ENCODE data around the gene PPP5C. TPM values are rescaled to one million over a fixed set of nuclear protein-coding genes. Genes with fewer than 3 reads are reported as not detected.

Gene PPP5C
- polyA plus RNA-seq, 4 donors, result 24.0 to 52.2 (median 39.4) TPM

DNA sequence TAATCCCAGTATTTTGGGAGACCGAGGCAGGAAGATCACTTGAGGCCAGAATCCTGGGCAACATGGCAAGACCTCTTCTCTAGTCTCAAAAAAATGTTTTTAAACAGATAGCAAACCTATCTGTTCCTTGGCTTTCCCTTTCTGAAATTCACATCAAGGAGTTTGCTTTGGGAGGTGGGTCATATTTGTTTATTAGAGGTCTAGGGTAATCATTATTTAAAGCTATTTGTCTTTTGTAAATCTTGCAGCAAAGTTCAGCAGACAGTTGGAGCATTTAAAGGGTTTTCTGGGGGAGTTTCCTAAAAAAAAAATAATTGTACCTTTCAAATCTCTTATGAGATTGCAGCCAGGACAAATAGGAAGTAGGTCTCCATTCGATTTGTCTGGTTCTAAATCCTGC, 17.5 kb downstream of the PPP5C start:
- Histone ChIP-seq H3K4me1 (ENCODE audit: control insufficient read depth in 3 of 3, insufficient read depth in 2 of 3, low read depth in 1 of 3, low read length in 2 of 3) (no peaks in the 10 kb centered on the region), H3K27ac (ENCODE audit: low read depth in 1 of 3, low read length in 2 of 3) (no peak overlapping the region), H3K27me3 (ENCODE audit: control insufficient read depth in 3 of 3, insufficient read depth in 3 of 3, low read length in 3 of 3) (no peaks in the 10 kb centered on the region), H3K36me3 (ENCODE audit: control insufficient read depth in 3 of 3, insufficient read depth in 2 of 3, low read depth in 1 of 3, low read length in 3 of 3) (peaks cover 2 to 43% (median 3%) of the 10 kb centered on the region in 3 donors), H3K4me3 (ENCODE audit: low read depth in 1 of 3, low read length in 3 of 3) (no peak overlapping the region), H3K9me3 (ENCODE audit: control insufficient read depth in 2 of 2, insufficient read depth in 1 of 2, low read depth in 1 of 2, low read length in 1 of 2) (no peaks in the 10 kb centered on the region)
- no peak for FAIRE-seq
- no peak for DNase-seq
- 90 to 93% (median 92%) methylated on average over 2 of the region's 2 CpGs for WGBS, 3 donors

GRCh38 chr19:46365561-46365960, 18.7 kb downstream of the PPP5C start:
- FAIRE-seq (no peak), DNase-seq (no peak)
- Histone ChIP-seq H3K4me3 (ENCODE audit: low read depth in 1 of 3, low read length in 3 of 3) (no peak overlapping the region), H3K27me3 (ENCODE audit: control insufficient read depth in 3 of 3, insufficient read depth in 3 of 3, low read length in 3 of 3) (no peaks in the 10 kb centered on the region), H3K27ac (ENCODE audit: low read depth in 1 of 3, low read length in 2 of 3) (no peak overlapping the region), H3K4me1 (ENCODE audit: control insufficient read depth in 3 of 3, insufficient read depth in 2 of 3, low read depth in 1 of 3, low read length in 2 of 3) (no peaks in the 10 kb centered on the region), H3K9me3 (ENCODE audit: control insufficient read depth in 2 of 2, insufficient read depth in 1 of 2, low read depth in 1 of 2, low read length in 1 of 2) (no peaks in the 10 kb centered on the region), H3K36me3 (ENCODE audit: control insufficient read depth in 3 of 3, insufficient read depth in 2 of 3, low read depth in 1 of 3, low read length in 3 of 3) (peaks cover 2 to 48% (median 3%) of the 10 kb centered on the region in 3 donors)
- 89 to 92% (median 91%) methylated on average over 4 of the region's 4 CpGs for WGBS, 3 donors

DNA sequence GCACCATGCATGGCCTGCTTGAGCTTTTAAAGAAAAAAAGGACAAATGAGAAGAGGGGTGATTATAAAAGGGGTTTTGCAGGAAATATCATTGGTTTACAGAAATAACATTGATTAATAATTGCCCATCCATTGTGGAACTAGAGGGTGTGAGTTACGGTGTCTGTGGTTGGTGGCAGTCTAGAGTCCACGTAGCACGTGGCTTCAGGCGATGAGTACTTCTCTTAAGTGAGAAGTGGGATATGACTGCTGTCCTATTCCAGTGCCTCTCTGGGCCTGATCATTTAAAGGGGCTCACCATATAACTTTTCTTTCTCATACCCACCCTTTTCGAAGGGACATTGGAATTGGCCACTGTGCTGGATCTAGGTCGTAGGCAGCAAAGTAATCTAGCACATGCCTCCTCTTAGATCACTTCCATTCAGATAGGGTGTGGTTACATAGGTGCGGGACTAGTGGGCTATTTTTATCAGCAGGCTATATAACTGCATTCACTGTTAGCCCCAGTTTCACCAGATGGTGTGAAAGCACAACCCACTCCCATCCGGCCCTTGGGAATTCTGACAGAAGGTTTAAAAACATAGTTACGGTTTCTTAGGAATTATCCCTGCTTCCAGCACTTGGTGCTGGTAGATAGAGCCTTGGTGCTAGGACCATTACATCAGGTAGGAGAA, 19.9 kb downstream of the PPP5C start:
- H3K36me3 ChIP-seq (ENCODE audit: control insufficient read depth in 3 of 3, insufficient read depth in 2 of 3, low read depth in 1 of 3, low read length in 3 of 3), result peaks cover 3 to 57% (median 3%) of the 10 kb centered on the region in 3 donors
- FAIRE-seq (no peak), DNase-seq (no peak)
- H3K27me3 ChIP-seq (ENCODE audit: control insufficient read depth in 3 of 3, insufficient read depth in 3 of 3, low read length in 3 of 3), result no peaks in the 10 kb centered on the region
- WGBS, 3 donors, result 79 to 87% (median 82%) methylated on average over 9 of the region's 9 CpGs
- H3K4me3 ChIP-seq (ENCODE audit: low read depth in 1 of 3, low read length in 3 of 3), result no peak overlapping the region
- H3K9me3 ChIP-seq (ENCODE audit: control insufficient read depth in 2 of 2, insufficient read depth in 1 of 2, low read depth in 1 of 2, low read length in 1 of 2), result no peaks in the 10 kb centered on the region
- no peaks in the 10 kb centered on the region for H3K4me1 ChIP-seq (ENCODE audit: control insufficient read depth in 3 of 3, insufficient read depth in 2 of 3, low read depth in 1 of 3, low read length in 2 of 3)
- H3K27ac ChIP-seq (ENCODE audit: low read depth in 1 of 3, low read length in 2 of 3), result no peak overlapping the region

GRCh38 chr19:46367426-46367825, 20.5 kb downstream of the PPP5C start:
- WGBS, 3 donors, result 88 to 97% (median 97%) methylated on average over 5 of the region's 5 CpGs
- no peak overlapping the region for H3K27ac ChIP-seq (ENCODE audit: low read depth in 1 of 3, low read length in 2 of 3)
- peaks cover 3 to 63% (median 5%) of the 10 kb centered on the region in 3 donors for H3K36me3 ChIP-seq (ENCODE audit: control insufficient read depth in 3 of 3, insufficient read depth in 2 of 3, low read depth in 1 of 3, low read length in 3 of 3)
- H3K9me3 ChIP-seq (ENCODE audit: control insufficient read depth in 2 of 2, insufficient read depth in 1 of 2, low read depth in 1 of 2, low read length in 1 of 2), result no peaks in the 10 kb centered on the region
- H3K4me1 ChIP-seq (ENCODE audit: control insufficient read depth in 3 of 3, insufficient read depth in 2 of 3, low read depth in 1 of 3, low read length in 2 of 3), result no peaks in the 10 kb centered on the region
- no peaks in the 10 kb centered on the region for H3K27me3 ChIP-seq (ENCODE audit: control insufficient read depth in 3 of 3, insufficient read depth in 3 of 3, low read length in 3 of 3)
- FAIRE-seq (no peak), DNase-seq (no peak)
- no peak overlapping the region for H3K4me3 ChIP-seq (ENCODE audit: low read depth in 1 of 3, low read length in 3 of 3)

GRCh38 chr19:46368116-46368515, 21.2 kb downstream of the PPP5C start:
- 90 to 96% (median 94%) methylated on average over 7 of the region's 7 CpGs for WGBS, 3 donors
- H3K4me3 ChIP-seq (ENCODE audit: low read depth in 1 of 3, low read length in 3 of 3), result no peak overlapping the region
- no peaks in the 10 kb centered on the region for H3K4me1 ChIP-seq (ENCODE audit: control insufficient read depth in 3 of 3, insufficient read depth in 2 of 3, low read depth in 1 of 3, low read length in 2 of 3)
- peaks cover 3 to 69% (median 5%) of the 10 kb centered on the region in 3 donors for H3K36me3 ChIP-seq (ENCODE audit: control insufficient read depth in 3 of 3, insufficient read depth in 2 of 3, low read depth in 1 of 3, low read length in 3 of 3)
- FAIRE-seq, result no peak
- no peak for DNase-seq
- H3K9me3 ChIP-seq (ENCODE audit: control insufficient read depth in 2 of 2, insufficient read depth in 1 of 2, low read depth in 1 of 2, low read length in 1 of 2), result no peaks in the 10 kb centered on the region
- no peak overlapping the region for H3K27ac ChIP-seq (ENCODE audit: low read depth in 1 of 3, low read length in 2 of 3)
- no peaks in the 10 kb centered on the region for H3K27me3 ChIP-seq (ENCODE audit: control insufficient read depth in 3 of 3, insufficient read depth in 3 of 3, low read length in 3 of 3)

DNA sequence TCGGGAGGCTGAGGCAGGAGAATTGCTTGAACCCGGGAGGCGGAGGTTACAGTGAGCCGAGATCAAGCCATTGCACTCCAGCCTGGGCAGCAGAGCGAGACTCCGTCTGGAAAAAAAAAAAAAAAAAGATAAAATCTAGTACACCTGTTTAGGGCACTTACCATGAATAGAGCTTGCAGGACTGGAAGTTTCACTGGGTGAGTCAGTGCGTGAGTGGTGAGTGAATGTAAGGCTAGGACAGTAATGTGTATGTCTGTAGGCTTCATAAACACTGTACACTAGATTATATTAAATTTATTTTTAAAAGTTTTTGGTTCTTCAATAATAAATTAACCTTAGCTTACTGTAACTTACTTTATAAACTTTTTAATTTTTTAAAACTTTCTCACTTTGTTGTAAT, 22.9 kb downstream of the PPP5C start:
- Histone ChIP-seq H3K4me3 (ENCODE audit: low read depth in 1 of 3, low read length in 3 of 3) (no peak overlapping the region), H3K27ac (ENCODE audit: low read depth in 1 of 3, low read length in 2 of 3) (no peak overlapping the region), H3K36me3 (ENCODE audit: control insufficient read depth in 3 of 3, insufficient read depth in 2 of 3, low read depth in 1 of 3, low read length in 3 of 3) (peaks cover 0 to 76% (median 5%) of the 10 kb centered on the region in 3 donors), H3K27me3 (ENCODE audit: control insufficient read depth in 3 of 3, insufficient read depth in 3 of 3, low read length in 3 of 3) (no peaks in the 10 kb centered on the region), H3K4me1 (ENCODE audit: control insufficient read depth in 3 of 3, insufficient read depth in 2 of 3, low read depth in 1 of 3, low read length in 2 of 3) (peaks cover 0 to 6% (median 0%) of the 10 kb centered on the region in 3 donors), H3K9me3 (ENCODE audit: control insufficient read depth in 2 of 2, insufficient read depth in 1 of 2, low read depth in 1 of 2, low read length in 1 of 2) (no peaks in the 10 kb centered on the region)
- DNase-seq, result no peak
- no peak for FAIRE-seq
- 82 to 87% (median 85%) methylated on average over 3 to 7 of the region's 7 CpGs for WGBS, 3 donors

GRCh38 chr19:46371371-46371901, 24.5 kb downstream of the PPP5C start:
- 72 to 89% (median 79%) methylated on average over 10 of the region's 10 CpGs for WGBS, 3 donors
- Histone ChIP-seq H3K4me3 (ENCODE audit: low read depth in 1 of 3, low read length in 3 of 3) (no peak overlapping the region), H3K27me3 (ENCODE audit: control insufficient read depth in 3 of 3, insufficient read depth in 3 of 3, low read length in 3 of 3) (no peaks in the 10 kb centered on the region), H3K9me3 (ENCODE audit: control insufficient read depth in 2 of 2, insufficient read depth in 1 of 2, low read depth in 1 of 2, low read length in 1 of 2) (no peaks in the 10 kb centered on the region), H3K27ac (ENCODE audit: low read depth in 1 of 3, low read length in 2 of 3) (no peak overlapping the region), H3K36me3 (ENCODE audit: control insufficient read depth in 3 of 3, insufficient read depth in 2 of 3, low read depth in 1 of 3, low read length in 3 of 3) (peaks cover 0 to 76% (median 6%) of the 10 kb centered on the region in 3 donors), H3K4me1 (ENCODE audit: control insufficient read depth in 3 of 3, insufficient read depth in 2 of 3, low read depth in 1 of 3, low read length in 2 of 3) (peaks cover 0 to 6% (median 0%) of the 10 kb centered on the region in 3 donors)
- FAIRE-seq (no peak), DNase-seq (no peak)

DNA sequence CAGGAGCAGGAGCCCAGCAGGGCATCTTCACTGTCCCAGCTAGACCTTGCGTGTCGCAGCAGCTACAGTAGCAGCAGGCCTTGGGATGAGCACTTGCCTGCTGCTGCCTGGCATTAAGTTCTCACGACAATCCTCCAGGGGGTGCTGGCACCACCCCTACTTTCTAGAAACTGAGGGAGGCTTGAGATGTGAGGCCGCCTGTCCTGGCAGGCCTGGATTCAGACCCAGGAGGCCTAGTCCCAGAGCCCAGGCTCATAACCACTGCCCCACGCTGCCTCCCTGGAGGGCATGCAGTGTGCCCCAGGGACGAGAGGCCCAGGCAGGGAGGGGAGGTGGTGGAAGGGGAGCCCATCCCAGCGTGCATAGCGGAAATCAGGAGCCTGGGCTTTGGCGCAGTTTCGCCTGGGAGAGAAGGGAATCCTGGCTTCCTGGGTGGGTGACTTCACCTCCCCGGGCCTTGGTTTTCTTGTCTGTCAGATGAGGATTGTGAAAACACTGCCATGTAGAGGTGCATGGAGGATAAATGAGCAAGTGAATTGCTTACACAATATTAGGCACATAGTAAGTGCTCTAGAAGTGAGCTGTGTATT, 26.1 kb downstream of the PPP5C start:
- DNase-seq (no peak), FAIRE-seq (no peak)
- WGBS, 3 donors, result 83 to 87% (median 83%) methylated on average over 11 of the region's 11 CpGs
- Histone ChIP-seq H3K27me3 (ENCODE audit: control insufficient read depth in 3 of 3, insufficient read depth in 3 of 3, low read length in 3 of 3) (no peaks in the 10 kb centered on the region), H3K9me3 (ENCODE audit: control insufficient read depth in 2 of 2, insufficient read depth in 1 of 2, low read depth in 1 of 2, low read length in 1 of 2) (no peaks in the 10 kb centered on the region), H3K36me3 (ENCODE audit: control insufficient read depth in 3 of 3, insufficient read depth in 2 of 3, low read depth in 1 of 3, low read length in 3 of 3) (peaks cover 4 to 69% (median 15%) of the 10 kb centered on the region in 3 donors), H3K4me3 (ENCODE audit: low read depth in 1 of 3, low read length in 3 of 3) (no peak overlapping the region), H3K27ac (ENCODE audit: low read depth in 1 of 3, low read length in 2 of 3) (peak overlapping the region in 1 of 3 donors; percentile 21), H3K4me1 (ENCODE audit: control insufficient read depth in 3 of 3, insufficient read depth in 2 of 3, low read depth in 1 of 3, low read length in 2 of 3) (peaks cover 0 to 6% (median 0%) of the 10 kb centered on the region in 3 donors)
